ENCODE results near the gene ATF7IP2.

Gene ATF7IP2

DNA sequence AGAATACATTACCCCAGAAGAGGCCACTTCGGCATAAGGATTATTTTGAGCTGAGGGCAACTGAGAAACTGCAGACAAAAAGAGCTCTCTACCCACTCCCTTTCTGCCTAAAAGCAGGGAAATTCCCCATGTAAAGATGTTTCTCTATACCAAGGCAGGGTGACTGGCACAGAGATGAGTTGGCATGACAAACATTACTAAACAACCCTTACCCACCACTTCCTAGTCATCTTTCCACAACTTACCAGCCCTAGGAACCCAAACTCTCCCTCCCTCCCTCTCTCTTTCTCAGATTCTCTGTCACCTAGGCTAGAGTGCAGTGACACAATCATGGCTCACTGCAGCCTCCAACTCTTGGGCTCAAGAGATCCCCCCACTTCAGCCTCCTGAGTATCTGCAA, 126.0 kb downstream of the ATF7IP2 start:
- DNase-seq (ENCODE audit: low spot score): no peak

- DNase-seq (ENCODE audit: low spot score): peak; percentile 48
Measured at GRCh38 chr16:10514369-10515055, 128.7 kb downstream of the ATF7IP2 start.

DNA sequence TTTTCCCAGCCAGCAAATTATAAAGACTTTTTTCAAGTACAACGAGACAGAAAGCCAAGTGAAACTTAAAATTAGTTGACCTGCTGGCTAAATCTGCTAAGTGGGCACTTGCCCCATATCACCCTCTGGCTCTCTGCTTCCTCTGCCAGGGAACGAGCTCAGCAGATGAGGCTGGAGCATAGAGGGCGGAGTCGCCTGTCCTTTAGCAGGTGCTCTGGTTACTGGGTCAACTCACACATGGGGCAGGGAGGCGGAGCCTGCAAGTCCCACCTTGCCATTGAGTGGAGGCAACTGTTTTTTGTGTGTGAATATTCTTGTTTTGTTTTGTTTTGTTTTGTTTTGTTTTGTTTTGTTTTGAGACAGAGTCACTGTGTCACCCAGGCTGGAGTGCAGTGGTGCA, 132.0 kb downstream of the ATF7IP2 start:
- DNase-seq (ENCODE audit: low spot score): no peak

DNA sequence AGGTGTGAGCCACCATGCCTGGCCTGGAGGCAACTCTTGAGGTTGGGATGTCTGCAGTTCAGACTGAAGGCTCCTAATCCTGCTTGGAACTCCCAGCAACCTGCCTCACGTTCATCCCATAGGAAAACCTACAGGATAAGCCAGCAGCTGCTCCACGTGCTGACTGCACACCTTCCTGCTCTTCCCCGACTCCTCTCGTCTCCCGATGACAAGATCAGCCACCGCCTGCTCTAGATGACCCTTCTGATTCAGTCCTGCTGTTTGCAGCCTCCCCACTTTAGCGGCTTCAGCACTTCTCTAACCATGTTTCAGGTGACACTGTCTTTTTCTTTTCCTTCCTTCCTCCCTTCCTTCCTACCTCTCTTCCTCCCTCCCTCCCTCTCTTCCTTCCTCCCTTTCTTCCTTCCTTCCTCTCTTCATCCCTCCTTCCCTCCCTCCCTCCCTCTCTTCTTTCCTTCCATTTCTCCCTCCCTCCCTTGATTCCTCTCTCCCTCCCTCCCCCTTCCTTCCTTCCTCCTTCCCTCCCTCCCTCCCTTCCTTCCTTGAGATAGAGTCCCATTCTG, 132.7 kb downstream of the ATF7IP2 start:
- DNase-seq (ENCODE audit: low spot score): no peak

- DNase-seq (ENCODE audit: low spot score): no peak
Measured at GRCh38 chr16:10519297-10519696, 133.4 kb downstream of the ATF7IP2 start.

GRCh38 chr16:10519929-10520868, 134.3 kb downstream of the ATF7IP2 start:
- DNase-seq (ENCODE audit: low spot score): peak; percentile 43

GRCh38 chr16:10520869-10521578, 135.2 kb downstream of the ATF7IP2 start:
- DNase-seq (ENCODE audit: low spot score): no peak

DNA sequence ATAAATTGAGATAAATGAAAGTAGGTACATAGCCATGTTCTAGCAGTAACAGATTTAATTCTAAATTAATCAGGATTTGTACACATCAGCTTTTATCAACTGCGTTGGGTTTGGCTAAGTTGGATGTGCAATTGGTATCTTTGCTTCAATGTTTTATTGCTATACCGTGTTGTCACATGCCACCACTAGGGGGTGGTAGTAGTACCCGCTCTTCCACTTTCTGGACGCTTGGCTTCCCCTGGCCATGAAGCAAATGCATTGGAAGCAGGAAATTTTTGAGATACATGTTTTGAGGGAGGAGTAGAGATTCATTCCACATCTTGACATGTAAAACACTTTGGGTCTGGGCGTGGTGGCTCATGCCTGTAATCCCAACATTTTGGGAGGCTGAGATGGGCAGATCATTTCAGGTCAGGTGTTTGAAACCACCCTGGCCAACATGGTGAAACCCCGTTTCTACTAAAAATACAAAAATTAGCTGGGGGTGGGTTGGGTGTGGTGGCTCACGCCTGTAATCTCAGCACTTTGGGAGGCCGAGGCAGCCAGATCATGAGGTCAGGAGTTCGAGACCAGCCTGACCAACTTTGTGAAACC, 135.9 kb downstream of the ATF7IP2 start:
- DNase-seq (ENCODE audit: low spot score): peak; percentile 54

- DNase-seq (ENCODE audit: low spot score): no peak
Measured at GRCh38 chr16:10522966-10523365, 137.1 kb downstream of the ATF7IP2 start.

DNA sequence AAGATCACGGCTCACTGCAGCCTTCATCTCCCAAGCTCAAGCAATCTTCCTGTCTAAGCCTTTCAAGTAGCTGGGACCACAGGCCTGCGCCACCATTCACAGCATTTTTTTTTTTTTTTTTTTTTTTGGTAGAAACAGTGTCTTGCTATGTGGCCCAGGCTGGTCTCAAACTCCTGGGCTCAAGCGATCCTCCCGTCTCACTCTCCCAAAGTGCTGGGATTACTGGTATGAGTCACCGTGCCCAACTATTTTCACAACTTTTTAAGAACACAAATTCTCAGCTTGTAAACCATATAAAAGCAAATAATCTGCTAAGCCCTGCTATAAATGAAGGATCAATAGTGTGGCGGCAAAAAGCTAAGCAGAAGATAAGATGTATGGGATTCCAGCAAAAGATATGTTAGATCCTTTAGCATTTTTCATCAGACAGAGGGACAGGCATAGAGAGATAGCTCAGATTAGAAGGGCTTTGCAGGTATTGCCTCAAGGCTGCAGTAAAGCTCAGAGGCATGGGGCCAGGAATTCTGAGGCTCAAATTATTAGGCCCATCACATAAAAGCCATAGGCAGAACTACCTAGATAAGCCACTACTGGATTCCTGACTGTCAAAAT, 139.5 kb downstream of the ATF7IP2 start:
- no peak for DNase-seq (ENCODE audit: low spot score)

DNA sequence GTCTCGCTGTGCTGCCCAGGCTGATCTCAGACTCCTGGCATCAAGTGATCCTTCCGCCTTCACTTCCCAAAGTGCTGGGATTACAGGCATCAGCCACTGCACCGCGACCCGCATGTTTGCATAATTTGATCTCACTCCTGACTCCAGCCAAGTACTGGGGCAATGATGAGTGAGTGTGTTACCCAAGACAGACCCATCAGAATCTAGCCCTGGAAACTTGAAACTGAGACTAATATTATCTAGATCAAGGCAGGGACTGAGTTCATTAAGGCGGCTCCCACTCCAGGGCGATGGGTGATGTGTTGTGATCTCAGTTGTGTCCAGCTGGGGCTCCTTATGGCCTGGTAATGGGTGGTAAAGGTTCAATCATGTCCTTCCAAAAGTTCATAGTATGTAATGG, 141.1 kb downstream of the ATF7IP2 start:
- DNase-seq (ENCODE audit: low spot score): no peak

DNA sequence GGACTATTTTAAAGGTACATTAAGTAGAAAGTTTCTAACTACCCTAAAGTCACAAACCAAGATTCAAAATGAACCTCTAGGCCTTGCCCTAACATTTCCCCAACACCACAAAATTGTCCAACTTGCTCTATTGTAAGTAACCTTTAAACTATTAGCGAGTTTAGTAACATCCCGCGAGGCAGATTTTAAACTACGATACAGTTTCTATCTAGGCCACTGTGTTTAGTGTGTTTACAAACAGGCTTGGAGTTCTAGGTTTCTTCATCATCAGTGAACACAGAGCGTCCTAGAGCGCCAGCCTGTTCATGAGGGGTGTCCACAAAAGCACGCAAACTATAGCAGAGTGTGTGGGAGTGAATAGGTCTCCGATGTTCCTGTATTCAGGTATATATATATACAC, 142.8 kb downstream of the ATF7IP2 start:
- no peak for DNase-seq (ENCODE audit: low spot score)

- DNase-seq (ENCODE audit: low spot score): no peak
Measured at GRCh38 chr16:10529895-10530669, 144.2 kb downstream of the ATF7IP2 start.

DNA sequence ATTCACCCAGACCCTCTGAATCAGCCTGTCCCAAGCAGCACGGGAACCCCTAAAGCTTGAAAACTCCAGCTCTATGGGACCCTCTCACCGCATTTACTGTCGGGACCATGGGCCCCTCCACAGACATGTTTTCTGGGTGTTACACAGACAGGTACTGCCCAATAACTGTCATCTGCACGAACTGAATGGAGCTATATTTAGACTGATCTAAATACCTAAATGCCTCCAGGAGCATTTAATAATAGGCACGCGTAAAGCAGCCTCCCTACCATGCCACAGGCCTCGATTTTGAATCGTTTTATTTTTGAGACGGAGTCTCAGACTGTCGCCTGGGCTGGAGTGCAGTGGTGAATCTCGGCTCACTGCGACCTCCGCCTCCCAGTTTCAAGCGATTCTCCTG, 144.8 kb downstream of the ATF7IP2 start:
- DNase-seq (ENCODE audit: low spot score): no peak

GRCh38 chr16:10531582-10531981, 145.7 kb downstream of the ATF7IP2 start:
- DNase-seq (ENCODE audit: low spot score): no peak

Data from HuH-7 (cell line).